Body of pancreas (tissue), 4 donors: ENCODE results near the gene THAP2. TPM values are rescaled to one million over a fixed set of nuclear protein-coding genes. Genes with fewer than 3 reads are reported as not detected.

Experiments
- ATAC-seq: fragments of 150-250 bp; one replicate; pipeline ENCODE4 v1.9.1; 2016
- DNase-seq, 4 donors: peaks; one replicate each; pipeline ENCODE4 v3.0.0-alpha.2; 2019
- H3K27ac ChIP-seq, 4 donors: fragments of 200-600 bp; sonication (generic); 1 replicate in 3 of 4; 2 replicates in 1 of 4; pipeline versions ENCODE4 v1.5.1 to v1.6.1; 2016 to 2019; ENCODE audit warnings: mild to moderate bottlenecking in 1 of 4, mixed read lengths in 1 of 4, moderate library complexity in 1 of 4
- H3K27me3 ChIP-seq, 2 donors: fragments of 200-600 bp; sonication (generic); one replicate each; pipeline ENCODE4 v1.6.0; 2016; ENCODE audit warnings: mild to moderate bottlenecking in 1 of 2
- H3K36me3 ChIP-seq, 2 donors: fragments of 200-600 bp; sonication (generic); replicated peaks in 1 of 2; 2 replicates each; pipeline ENCODE4 v1.5.1; 2016; ENCODE audit warnings: low read depth in 2 of 2; ENCODE audit not compliant: insufficient read depth in 1 of 2
- H3K4me1 ChIP-seq: fragments of 200-600 bp; sonication (generic); one replicate; pipeline ENCODE4 v1.6.0; 2016
- H3K4me3 ChIP-seq, 2 donors: fragments of 200-600 bp; sonication (generic); 1 replicate in 1 of 2; 2 replicates in 1 of 2; pipeline ENCODE4 v1.5.1; 2016 to 2019
- H3K9me3 ChIP-seq, 3 donors: fragments of 200-600 bp; sonication (generic); 1 replicate in 2 of 3; 2 replicates in 1 of 3; pipeline ENCODE4 v1.5.1; 2016
- CTCF ChIP-seq, 7 experiments: fragments of 450-650 bp in 4 of 7; fragments of 200-600 bp in 3 of 7; sonication (generic) in 3 of 7; IDR thresholded peaks; one replicate each; pipeline ENCODE4 v1.5.1; 2016 to 2019; ENCODE audit warnings: antibody characterized with exemption in 7 of 7
- POLR2A ChIP-seq, 3 donors: fragments of 450-650 bp; IDR thresholded peaks; one replicate each; pipeline ENCODE4 v1.6.1; 2016; ENCODE audit warnings: antibody characterized with exemption in 3 of 3, mild to moderate bottlenecking in 2 of 3
- whole genome bisulfite sequencing, 2 donors: methylation state at CpG; one replicate each; pipeline ENCODE4 v1.1.5; 2017; 5-methylcytosine and 5-hydroxymethylcytosine counted together
- intact Hi-C: fragments of 100-400 bp; cut with DNase I; formaldehyde crosslinking; loops from one replicate; pipeline ENCODE4 v1.15.1; 2023
- total RNA-seq, 2 donors: library from RNA; depleted of rRNA; stranded (reverse); fragments of >200 nt; gene quantifications; one replicate each; pipeline ENCODE4 v1.1.0, GENCODE V29; 2016

Gene THAP2
- total RNA-seq, 2 donors from 2014 or later: 0.99 to 15.0 TPM

DNA sequence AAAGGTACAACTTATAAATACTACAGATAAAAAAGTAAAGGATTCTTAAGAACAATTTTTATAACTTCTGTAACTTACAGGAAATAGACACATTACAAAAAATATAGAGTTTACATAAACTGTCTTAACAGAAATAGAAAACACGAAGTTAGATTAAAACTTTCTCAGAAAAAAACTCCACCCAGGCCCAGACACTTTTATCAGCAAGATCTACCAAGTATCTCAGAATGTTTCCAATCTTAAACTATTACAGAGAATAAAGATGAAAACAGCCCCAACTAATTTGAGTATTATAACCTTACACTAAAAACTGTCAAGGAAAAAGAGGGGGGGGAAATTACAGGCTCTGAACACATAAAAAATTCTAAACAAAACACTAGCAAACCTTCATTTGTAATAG, 8.6 kb upstream of the THAP2 start:
- no peak for ATAC-seq
- 28 to 32% methylated on average over 1 of the region's 1 CpG for WGBS, 2 donors
- no peak for DNase-seq
- Histone ChIP-seq H3K9me3 (no peaks in the 10 kb centered on the region), H3K4me1 (peaks cover 24% of the 10 kb centered on the region), H3K36me3 (peaks cover 4 to 7% of the 10 kb centered on the region in 2 donors), H3K27me3 (no peaks in the 10 kb centered on the region), H3K4me3 (no peak overlapping the region), H3K27ac (no peak overlapping the region)
- TF ChIP-seq POLR2A (IDR thresholded peaks at IDR 0.05): no peak
- TF ChIP-seq CTCF (IDR thresholded peaks at IDR 0.05): no peak
- intact Hi-C loops: loop anchor here (10.0 kb wide), 1 partner anchor 89 kb away; no protein-coding TSS in a partner anchor

DNA sequence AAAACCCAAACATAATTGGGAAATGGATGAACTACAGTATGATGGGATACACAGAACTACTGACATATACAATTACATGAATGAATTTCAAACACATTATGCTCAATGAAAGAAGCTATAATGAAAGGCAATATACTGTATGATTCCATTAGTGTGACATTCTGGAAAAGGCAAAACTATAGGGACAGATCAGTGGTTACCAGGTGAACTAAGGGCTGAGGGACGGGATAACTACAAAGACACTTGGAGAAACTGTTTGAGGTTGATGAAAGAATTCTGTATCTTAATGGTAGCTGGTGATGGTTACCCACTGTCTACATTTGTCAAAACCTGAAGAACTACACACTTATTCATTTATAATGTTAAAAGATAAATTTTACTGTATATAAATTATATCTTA, 8.2 kb upstream of the THAP2 start:
- no peak for TF ChIP-seq POLR2A (IDR thresholded peaks at IDR 0.05)
- TF ChIP-seq CTCF (IDR thresholded peaks at IDR 0.05): no peak
- 85 to 93% methylated on average over 1 of the region's 1 CpG for WGBS, 2 donors
- Histone ChIP-seq H3K27me3 (no peaks in the 10 kb centered on the region), H3K36me3 (peaks cover 4 to 7% of the 10 kb centered on the region in 2 donors), H3K4me1 (peaks cover 25% of the 10 kb centered on the region), H3K27ac (no peak overlapping the region), H3K9me3 (no peaks in the 10 kb centered on the region), H3K4me3 (no peak overlapping the region)
- ATAC-seq (no peak), DNase-seq (no peak)
- intact Hi-C loops: loop anchor here (10.0 kb wide), 1 partner anchor 89 kb away; no protein-coding TSS in a partner anchor

DNA sequence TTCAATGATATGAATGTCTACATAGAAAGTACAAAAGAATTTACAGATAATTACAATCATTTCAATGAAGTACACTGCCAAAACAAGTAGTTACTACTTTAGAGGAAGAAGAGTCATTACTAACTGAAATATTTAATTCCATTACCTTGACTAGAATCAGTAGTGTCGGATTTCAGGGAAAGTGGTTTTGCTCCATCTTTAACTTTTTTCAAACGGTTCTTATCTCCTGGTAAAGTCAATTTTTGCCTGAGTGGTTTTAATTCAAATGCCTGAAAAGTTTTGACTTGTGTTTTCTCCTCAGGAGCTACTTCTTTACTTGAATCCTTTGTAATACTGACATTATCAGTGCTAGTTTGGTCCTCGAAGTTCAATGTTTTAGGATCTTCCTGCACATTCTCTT, 7.4 kb upstream of the THAP2 start:
- H3K27ac ChIP-seq: no peak overlapping the region
- no peaks in the 10 kb centered on the region for H3K9me3 ChIP-seq
- DNase-seq: no peak
- no peaks in the 10 kb centered on the region for H3K27me3 ChIP-seq
- no peak for TF ChIP-seq CTCF (IDR thresholded peaks at IDR 0.05)
- H3K4me3 ChIP-seq: no peak overlapping the region
- H3K4me1 ChIP-seq: peaks cover 29% of the 10 kb centered on the region
- no peak for ATAC-seq
- WGBS, 2 donors: 49 to 58% methylated on average over 3 of the region's 3 CpGs
- intact Hi-C loops: loop anchor here (10.0 kb wide), 1 partner anchor 88 kb away; no protein-coding TSS in a partner anchor
- H3K36me3 ChIP-seq: peaks cover 4 to 7% of the 10 kb centered on the region in 2 donors

DNA sequence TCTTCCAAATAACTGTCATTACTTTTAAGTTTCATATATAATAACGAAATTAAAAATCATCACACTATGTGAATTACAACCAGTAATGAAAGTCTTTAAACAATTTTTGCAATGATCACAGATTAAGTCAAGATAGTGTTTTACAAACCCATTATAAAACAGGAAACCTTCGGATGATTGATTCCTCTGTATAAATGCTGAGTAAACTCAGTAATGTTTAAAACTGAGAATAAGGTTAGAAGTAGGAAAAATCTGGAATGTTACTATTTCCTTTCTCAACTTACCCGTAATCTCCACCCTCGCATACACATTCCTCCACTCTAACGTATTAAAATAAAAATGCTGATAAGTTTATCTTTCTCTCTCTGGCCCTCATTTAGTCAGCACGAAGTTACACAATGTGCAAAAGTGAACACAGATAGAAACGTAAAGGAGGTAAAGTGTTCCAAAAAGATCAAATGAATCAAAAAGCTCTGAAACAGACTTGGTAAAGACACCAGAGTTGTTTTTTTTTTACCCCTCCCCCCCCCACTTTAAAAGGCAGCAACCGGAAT, 2.0 kb upstream of the THAP2 start:
- no peak for ATAC-seq
- Histone ChIP-seq H3K9me3 (no peaks in the 10 kb centered on the region), H3K36me3 (peaks cover 4 to 5% of the 10 kb centered on the region in 2 donors), H3K4me3 (peak overlapping the region in 1 of 2 donors; percentile 76), H3K4me1 (peaks cover 22% of the 10 kb centered on the region), H3K27ac (peak overlapping the region in 1 of 4 donors; percentile 93), H3K27me3 (no peaks in the 10 kb centered on the region)
- WGBS, 2 donors: 3 to 4% methylated on average over 8 of the region's 8 CpGs
- no peak for DNase-seq
- no peak for TF ChIP-seq CTCF (IDR thresholded peaks at IDR 0.05)
- no peak for TF ChIP-seq POLR2A (IDR thresholded peaks at IDR 0.05)
- intact Hi-C loops: no loop called here
